HCT116 (cell line): ENCODE results near the gene SCN1B. TPM values are rescaled to one million over a fixed set of nuclear protein-coding genes. Genes with fewer than 3 reads are reported as not detected.

Source experiments
- ATAC-seq: fragments of 200-7000 bp; cut with Tn5 transposase; 2 replicates; pipeline ENCODE4 v1.9.1; 2020; ENCODE audit warnings: mild to moderate bottlenecking, moderate library complexity
- BruUV-seq: library from RNA; stranded (reverse); fragments of 400-500 nt; replicated peaks from 2 replicates; lab custom pipeline; 2021; lab: Mats Ljungman, UMichigan
- CTCF ChIA-PET: fragments of 300-600 bp; sonication (Branson Sonifier 250); formaldehyde crosslinking; loops from one replicate; lab custom pipeline; 2021; ENCODE audit warnings: antibody characterized with exemption; lab: Charles Lee
- POLR2A ChIA-PET: fragments of 300-600, 350-600 bp; sonication (Branson Sonifier 250); formaldehyde crosslinking; loops from one replicate; lab custom pipeline; 2021; ENCODE audit warnings: antibody characterized with exemption; lab: Charles Lee
- RAD21 ChIA-PET, 2 experiments: fragments of 300-600 bp; sonication (Branson Sonifier 250); formaldehyde crosslinking; loops; one replicate each; lab custom pipeline; 2023; ENCODE audit warnings: low total read pairs in 2 of 2; ENCODE audit not compliant: uncharacterized antibody in 2 of 2, unreplicated experiment in 2 of 2, low non-redundant PET in 1 of 2; lab: Charles Lee
- DNase-seq: peaks from one replicate; pipeline ENCODE4 v3.0.0-alpha.2; 2010; ENCODE audit warnings: low read depth, low spot score
- H2AFZ ChIP-seq: fragments of 200-600 bp; shearing (Covaris generic), sonication (generic); 2 replicates; pipeline ENCODE4 v1.6.1; 2017; ENCODE audit warnings: low read depth, mixed run types, mixed read lengths, antibody characterized with exemption, low read length; ENCODE audit not compliant: poor library complexity, severe bottlenecking
- H3K27ac ChIP-seq: 2 replicates; pipeline ENCODE4 v1.5.1; 2012; ENCODE audit warnings: low read depth, low read length
- H3K27me3 ChIP-seq: fragments of 200-600 bp; sonication (generic); 2 replicates; pipeline ENCODE4 v1.6.1; 2016; ENCODE audit warnings: mixed run types, low read length, mixed read lengths; ENCODE audit not compliant: insufficient read depth
- H3K36me3 ChIP-seq, 2 experiments: fragments of 200-500 bp in 1 of 2; fragments of 200-600 bp in 1 of 2; sonication (Bioruptor generic) in 1 of 2; sonication (generic) in 1 of 2; 2 replicates each; pipeline versions ENCODE4 v1.5.1 to v1.6.1; 2014 to 2016; ENCODE audit warnings: low read length in 2 of 2, inconsistent platforms in 1 of 2, mixed read lengths in 1 of 2, mixed run types in 1 of 2; ENCODE audit not compliant: insufficient read depth in 2 of 2, control insufficient read depth in 1 of 2
- H3K4me1 ChIP-seq, 2 experiments: fragments of 200-600 bp in 1 of 2; sonication (generic) in 1 of 2; 2 replicates each; pipeline versions ENCODE4 v1.5.1 to v1.6.1; 2012 to 2017; ENCODE audit warnings: low read length in 2 of 2, inconsistent platforms in 1 of 2, mild to moderate bottlenecking in 1 of 2, mixed read lengths in 1 of 2, mixed run types in 1 of 2, moderate library complexity in 1 of 2; ENCODE audit not compliant: insufficient read depth in 2 of 2, control insufficient read depth in 1 of 2
- H3K4me2 ChIP-seq: fragments of 200-600 bp; sonication (generic); 2 replicates; pipeline ENCODE4 v1.6.1; 2017; ENCODE audit warnings: mixed run types, low read length, mixed read lengths
- H3K4me3 ChIP-seq, 2 experiments: fragments of 200-600 bp in 1 of 2; sonication (generic) in 1 of 2; replicated peaks in 1 of 2; 2 replicates each; pipeline ENCODE4 v1.5.1; 2011 to 2016; ENCODE audit warnings: low read length in 2 of 2, control low read depth in 1 of 2, low read depth in 1 of 2, mild to moderate bottlenecking in 1 of 2, mixed read lengths in 1 of 2, mixed run types in 1 of 2
- H3K79me2 ChIP-seq: fragments of 200-600 bp; sonication (generic); 2 replicates; pipeline ENCODE4 v1.6.1; 2017; ENCODE audit warnings: mild to moderate bottlenecking, mixed run types, low read length, moderate library complexity, mixed read lengths; ENCODE audit not compliant: insufficient read depth
- H3K9ac ChIP-seq: fragments of 200-600 bp; sonication (generic); 2 replicates; pipeline ENCODE4 v1.6.1; 2016; ENCODE audit warnings: low read length, mixed read lengths
- H3K9me2 ChIP-seq: fragments of 200-600 bp; sonication (generic), shearing (Covaris generic); 2 replicates; pipeline ENCODE4 v1.6.1; 2017; ENCODE audit warnings: mixed run types, mild to moderate bottlenecking, moderate library complexity; ENCODE audit not compliant: insufficient read depth
- H3K9me3 ChIP-seq, 2 experiments: fragments of 200-500 bp in 1 of 2; fragments of 200-600 bp in 1 of 2; sonication (Bioruptor generic) in 1 of 2; sonication (generic) in 1 of 2; 2 replicates each; pipeline ENCODE4 v1.6.1; 2014 to 2017; ENCODE audit warnings: low read length in 2 of 2, mixed read lengths in 2 of 2, inconsistent platforms in 1 of 2, low read depth in 1 of 2, mild to moderate bottlenecking in 1 of 2, mixed run types in 1 of 2, moderate library complexity in 1 of 2; ENCODE audit not compliant: control insufficient read depth in 1 of 2, insufficient read depth in 1 of 2
- H4K20me1 ChIP-seq: fragments of 200-600 bp; sonication (generic), shearing (Covaris generic); 2 replicates; pipeline ENCODE4 v1.6.1; 2017; ENCODE audit warnings: mixed run types, mild to moderate bottlenecking, moderate library complexity; ENCODE audit not compliant: insufficient read depth
- CBX3 ChIP-seq: IDR thresholded peaks from 2 replicates; pipeline ENCODE4 v1.6.1; 2012; ENCODE audit warnings: low read depth
- EZH2 ChIP-seq: fragments of 200-600 bp; sonication (generic); IDR thresholded peaks from 2 replicates; pipeline ENCODE4 v1.6.1; 2017; ENCODE audit warnings: antibody characterized with exemption, mixed run types
- FOSL1 ChIP-seq: IDR thresholded peaks from 2 replicates; pipeline ENCODE4 v1.6.1; 2012; ENCODE audit warnings: low read depth
- POLR2AphosphoS5 ChIP-seq: IDR thresholded peaks from 2 replicates; pipeline ENCODE4 v1.6.1; 2011; ENCODE audit warnings: mild to moderate bottlenecking, low read depth, low read length, moderate library complexity
- RAD21 ChIP-seq: IDR thresholded peaks from 2 replicates; pipeline ENCODE4 v1.6.1; 2012; ENCODE audit warnings: low read depth, mild to moderate bottlenecking
- SIN3A ChIP-seq: IDR thresholded peaks from 2 replicates; pipeline ENCODE4 v1.6.1; 2012; ENCODE audit warnings: low read depth
- SRF ChIP-seq: IDR thresholded peaks from 2 replicates; pipeline ENCODE4 v1.6.1; 2012; ENCODE audit warnings: low read depth
- TCF7L2 ChIP-seq: IDR thresholded peaks from 2 replicates; pipeline ENCODE4 v1.7.0; 2011; ENCODE audit warnings: borderline replicate concordance, inconsistent platforms; ENCODE audit not compliant: insufficient read depth, insufficient read length; ENCODE audit errors: extremely low read depth
- intact Hi-C: fragments of 100-400 bp; cut with micrococcal nuclease; formaldehyde crosslinking; loops from 2 replicates; pipeline ENCODE4 v1.10.0; 2022
- total RNA-seq: library from RNA; stranded (reverse); gene quantifications from one replicate; pipeline ENCODE4 v1.2.1, GENCODE V29; 2021; ENCODE audit not compliant: unreplicated experiment
- TF ChIP-seq, protein P1 (sequence below): IDR thresholded peaks from 2 replicates; pipeline ENCODE4 v1.6.1; 2012
- TF ChIP-seq, protein P2 (sequence below): IDR thresholded peaks from 2 replicates; pipeline ENCODE4 v1.6.1; 2011; ENCODE audit warnings: mild to moderate bottlenecking, low read length, moderate library complexity; ENCODE audit not compliant: insufficient replicate concordance; ENCODE audit errors: extremely low read depth
- TF ChIP-seq, protein P3 (sequence below): IDR thresholded peaks from 2 replicates; pipeline ENCODE4 v1.6.1; 2012
- TF ChIP-seq, protein P4 (sequence below): IDR thresholded peaks from 2 replicates; pipeline ENCODE4 v1.6.1; 2012; ENCODE audit warnings: low read depth

The SCN1B gene
- total RNA-seq, 1 experiment from 2014 or later = 6.6 TPM

DNA sequence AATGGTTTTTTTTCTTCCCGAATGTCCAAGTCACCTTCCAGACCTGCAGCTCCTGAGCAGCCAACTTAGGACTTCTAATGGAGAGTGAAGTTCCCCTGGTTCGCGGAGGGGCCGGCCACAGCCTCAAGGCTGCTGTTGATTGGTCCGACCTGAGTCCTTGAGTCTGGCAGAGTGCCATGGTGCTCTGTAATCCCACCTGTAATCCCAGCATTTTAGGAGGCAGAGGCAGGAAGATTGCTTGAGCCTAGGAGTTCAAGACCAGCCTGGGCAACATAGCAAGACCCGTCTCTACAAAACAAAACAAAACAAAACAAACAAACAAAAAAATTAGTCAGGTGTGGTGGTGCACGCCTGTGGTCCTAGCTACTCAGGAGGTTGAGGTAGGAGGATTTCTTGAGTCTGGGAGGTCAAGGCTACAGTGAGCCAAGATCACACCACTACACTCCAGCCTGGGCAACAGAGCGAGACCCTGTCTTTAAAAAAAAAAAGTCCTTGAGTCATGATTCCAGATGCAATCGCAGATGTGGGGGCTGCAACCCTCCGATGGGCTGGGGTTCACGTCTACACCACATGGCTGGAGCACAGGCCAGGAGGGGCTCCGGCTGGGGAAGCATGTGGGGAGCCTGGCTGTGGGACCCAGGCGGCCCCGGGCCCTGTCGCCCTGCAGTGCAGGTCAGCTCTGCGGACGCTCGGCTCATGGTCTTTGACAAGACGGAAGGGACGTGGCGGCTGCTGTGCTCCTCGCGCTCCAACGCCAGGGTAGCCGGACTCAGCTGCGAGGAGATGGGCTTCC lies 28.9 kb downstream of the SCN1B start:
- Histone ChIP-seq H3K4me3 (no peak overlapping the region), H3K4me1 (peaks cover 0 to 16% of the 10 kb centered on the region in 2 experiments; a peak in 2 of 4 replicates), H2AFZ (no peak overlapping the region), H3K27me3 (no peaks in the 10 kb centered on the region), H3K9me3 (no peaks in the 10 kb centered on the region), H3K27ac (no peak overlapping the region), H3K4me2 (no peak overlapping the region), H3K79me2 (no peaks in the 10 kb centered on the region), H3K9ac (no peak overlapping the region), H3K9me2 (no peaks in the 10 kb centered on the region), H4K20me1 (no peaks in the 10 kb centered on the region), H3K36me3 (no peaks in the 10 kb centered on the region)
- CTCF ChIA-PET = interaction anchor here (0.9 to 2.1 kb wide), 4 partner anchors 7 to 82 kb away, joined by 3 to 6 read pairs (median 4); no protein-coding TSS in a partner anchor
- ATAC-seq (no peak), DNase-seq (no peak)
- BruUV-seq = no TSS peak
- RAD21 ChIA-PET = no interaction called here
- POLR2A ChIA-PET = no interaction called here
- intact Hi-C loops = no loop called here
- TF ChIP-seq SIN3A (no peak), EZH2 (no peak), RAD21 (no peak), SRF (no peak), POLR2AphosphoS5 (no peak), FOSL1 (no peak), TCF7L2 (no peak), CBX3 (no peak)
- TF ChIP-seq, protein P1, sequence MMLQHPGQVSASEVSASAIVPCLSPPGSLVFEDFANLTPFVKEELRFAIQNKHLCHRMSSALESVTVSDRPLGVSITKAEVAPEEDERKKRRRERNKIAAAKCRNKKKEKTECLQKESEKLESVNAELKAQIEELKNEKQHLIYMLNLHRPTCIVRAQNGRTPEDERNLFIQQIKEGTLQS = no peak
- TF ChIP-seq, protein P2, sequence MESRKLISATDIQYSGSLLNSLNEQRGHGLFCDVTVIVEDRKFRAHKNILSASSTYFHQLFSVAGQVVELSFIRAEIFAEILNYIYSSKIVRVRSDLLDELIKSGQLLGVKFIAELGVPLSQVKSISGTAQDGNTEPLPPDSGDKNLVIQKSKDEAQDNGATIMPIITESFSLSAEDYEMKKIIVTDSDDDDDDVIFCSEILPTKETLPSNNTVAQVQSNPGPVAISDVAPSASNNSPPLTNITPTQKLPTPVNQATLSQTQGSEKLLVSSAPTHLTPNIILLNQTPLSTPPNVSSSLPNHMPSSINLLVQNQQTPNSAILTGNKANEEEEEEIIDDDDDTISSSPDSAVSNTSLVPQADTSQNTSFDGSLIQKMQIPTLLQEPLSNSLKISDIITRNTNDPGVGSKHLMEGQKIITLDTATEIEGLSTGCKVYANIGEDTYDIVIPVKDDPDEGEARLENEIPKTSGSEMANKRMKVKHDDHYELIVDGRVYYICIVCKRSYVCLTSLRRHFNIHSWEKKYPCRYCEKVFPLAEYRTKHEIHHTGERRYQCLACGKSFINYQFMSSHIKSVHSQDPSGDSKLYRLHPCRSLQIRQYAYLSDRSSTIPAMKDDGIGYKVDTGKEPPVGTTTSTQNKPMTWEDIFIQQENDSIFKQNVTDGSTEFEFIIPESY = no peak
- TF ChIP-seq, protein P3, sequence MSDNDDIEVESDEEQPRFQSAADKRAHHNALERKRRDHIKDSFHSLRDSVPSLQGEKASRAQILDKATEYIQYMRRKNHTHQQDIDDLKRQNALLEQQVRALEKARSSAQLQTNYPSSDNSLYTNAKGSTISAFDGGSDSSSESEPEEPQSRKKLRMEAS = no peak
- TF ChIP-seq, protein P4, sequence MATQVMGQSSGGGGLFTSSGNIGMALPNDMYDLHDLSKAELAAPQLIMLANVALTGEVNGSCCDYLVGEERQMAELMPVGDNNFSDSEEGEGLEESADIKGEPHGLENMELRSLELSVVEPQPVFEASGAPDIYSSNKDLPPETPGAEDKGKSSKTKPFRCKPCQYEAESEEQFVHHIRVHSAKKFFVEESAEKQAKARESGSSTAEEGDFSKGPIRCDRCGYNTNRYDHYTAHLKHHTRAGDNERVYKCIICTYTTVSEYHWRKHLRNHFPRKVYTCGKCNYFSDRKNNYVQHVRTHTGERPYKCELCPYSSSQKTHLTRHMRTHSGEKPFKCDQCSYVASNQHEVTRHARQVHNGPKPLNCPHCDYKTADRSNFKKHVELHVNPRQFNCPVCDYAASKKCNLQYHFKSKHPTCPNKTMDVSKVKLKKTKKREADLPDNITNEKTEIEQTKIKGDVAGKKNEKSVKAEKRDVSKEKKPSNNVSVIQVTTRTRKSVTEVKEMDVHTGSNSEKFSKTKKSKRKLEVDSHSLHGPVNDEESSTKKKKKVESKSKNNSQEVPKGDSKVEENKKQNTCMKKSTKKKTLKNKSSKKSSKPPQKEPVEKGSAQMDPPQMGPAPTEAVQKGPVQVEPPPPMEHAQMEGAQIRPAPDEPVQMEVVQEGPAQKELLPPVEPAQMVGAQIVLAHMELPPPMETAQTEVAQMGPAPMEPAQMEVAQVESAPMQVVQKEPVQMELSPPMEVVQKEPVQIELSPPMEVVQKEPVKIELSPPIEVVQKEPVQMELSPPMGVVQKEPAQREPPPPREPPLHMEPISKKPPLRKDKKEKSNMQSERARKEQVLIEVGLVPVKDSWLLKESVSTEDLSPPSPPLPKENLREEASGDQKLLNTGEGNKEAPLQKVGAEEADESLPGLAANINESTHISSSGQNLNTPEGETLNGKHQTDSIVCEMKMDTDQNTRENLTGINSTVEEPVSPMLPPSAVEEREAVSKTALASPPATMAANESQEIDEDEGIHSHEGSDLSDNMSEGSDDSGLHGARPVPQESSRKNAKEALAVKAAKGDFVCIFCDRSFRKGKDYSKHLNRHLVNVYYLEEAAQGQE = no peak
